GM19099 (cell line): ENCODE data around the gene DGUOK.

Experiments
- POLR2A ChIP-seq: IDR thresholded peaks from 3 replicates; pipeline ENCODE4 v1.6.1; 2011; ENCODE audit warnings: low read depth; ENCODE audit not compliant: insufficient read length; ENCODE audit errors: extremely low read depth

DGUOK gene

DNA sequence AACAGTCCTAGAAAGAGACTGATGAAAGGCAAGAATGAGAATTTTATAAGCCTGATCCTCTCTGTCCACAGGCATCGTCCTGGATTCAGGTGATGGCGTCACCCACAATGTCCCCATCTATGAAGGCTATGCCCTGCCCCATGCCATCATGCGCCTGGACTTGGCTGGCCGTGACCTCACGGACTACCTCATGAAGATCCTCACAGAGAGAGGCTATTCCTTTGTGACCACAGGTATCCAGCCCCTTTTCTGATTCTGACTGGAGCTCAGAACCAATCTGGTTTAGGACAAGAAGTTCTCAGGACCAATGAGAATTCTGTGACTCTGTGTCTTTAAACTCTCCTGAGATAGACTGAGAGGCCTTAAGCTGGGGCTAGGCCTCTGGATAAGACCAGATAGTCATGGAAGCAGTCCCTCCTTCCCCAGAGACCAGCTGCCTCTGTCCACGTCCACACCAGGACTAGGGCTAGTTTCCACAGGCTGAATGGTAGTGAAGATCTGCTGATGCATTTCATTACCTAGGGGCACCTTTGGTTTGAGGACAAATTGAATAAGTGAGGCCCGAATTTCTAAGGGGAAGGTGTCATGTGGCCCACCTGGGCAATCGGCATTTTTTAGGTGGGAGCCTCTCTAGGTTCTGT, 13.1 kb upstream of the DGUOK start:
- TF ChIP-seq POLR2A = no peak

DNA sequence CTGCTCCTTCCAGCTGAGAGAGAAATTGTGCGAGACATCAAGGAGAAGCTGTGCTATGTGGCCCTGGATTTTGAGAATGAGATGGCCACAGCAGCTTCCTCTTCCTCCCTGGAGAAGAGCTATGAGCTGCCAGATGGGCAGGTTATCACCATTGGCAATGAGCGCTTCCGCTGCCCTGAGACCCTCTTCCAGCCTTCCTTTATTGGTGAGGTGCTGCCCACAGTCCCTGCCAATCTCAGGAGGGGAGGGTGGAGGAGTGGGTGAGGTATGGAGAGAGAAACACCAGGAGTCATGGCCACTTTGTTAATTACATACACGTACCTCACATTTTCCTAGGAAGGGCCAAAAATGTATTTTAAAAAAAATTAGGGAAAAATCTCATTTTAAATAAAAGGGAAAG, 12.0 kb upstream of the DGUOK start:
- no peak for TF ChIP-seq POLR2A

DNA sequence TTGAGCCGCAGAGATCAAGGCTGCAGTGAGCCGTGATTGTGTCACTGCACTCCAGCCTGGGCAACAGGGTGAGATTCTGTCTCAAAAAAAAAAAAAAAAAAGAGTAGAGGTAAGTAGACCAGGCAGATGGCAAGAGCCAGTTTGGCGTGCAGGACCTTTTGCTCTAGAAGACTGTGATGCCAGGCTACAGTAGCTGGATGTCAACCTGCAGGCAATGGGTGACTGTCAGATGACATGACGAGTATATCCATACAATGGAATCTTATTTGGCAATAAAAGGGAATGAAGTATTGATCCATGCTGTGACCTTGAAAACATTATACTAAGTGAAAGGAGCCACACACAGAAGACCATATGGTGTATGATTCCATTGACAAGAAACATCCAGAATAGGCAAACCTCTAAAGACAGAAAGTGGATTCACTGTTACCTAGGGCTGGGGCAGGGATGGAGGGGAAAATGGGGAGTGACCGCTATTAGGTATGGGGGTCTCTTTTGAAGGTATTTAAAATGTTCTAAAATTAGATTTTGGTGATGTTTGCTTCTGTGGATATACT, 11.2 kb upstream of the DGUOK start:
- no peak for TF ChIP-seq POLR2A

DNA sequence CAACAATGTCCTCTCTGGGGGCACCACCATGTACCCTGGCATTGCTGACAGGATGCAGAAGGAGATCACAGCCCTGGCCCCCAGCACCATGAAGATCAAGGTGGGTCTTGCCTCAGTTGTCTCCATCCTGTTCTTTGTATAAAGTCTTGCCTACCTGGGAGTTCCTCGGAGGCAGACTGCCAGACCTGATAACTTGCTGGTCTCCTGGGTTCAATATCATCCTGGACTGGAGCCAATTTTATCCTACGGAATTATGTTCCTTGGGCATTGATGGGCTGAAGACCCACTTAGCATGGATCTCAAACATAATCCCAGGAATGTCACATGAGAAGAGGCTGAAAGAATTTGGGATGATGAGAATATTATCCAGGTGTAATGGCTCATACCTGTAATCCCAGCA, 10.0 kb upstream of the DGUOK start:
- TF ChIP-seq POLR2A = no peak

DNA sequence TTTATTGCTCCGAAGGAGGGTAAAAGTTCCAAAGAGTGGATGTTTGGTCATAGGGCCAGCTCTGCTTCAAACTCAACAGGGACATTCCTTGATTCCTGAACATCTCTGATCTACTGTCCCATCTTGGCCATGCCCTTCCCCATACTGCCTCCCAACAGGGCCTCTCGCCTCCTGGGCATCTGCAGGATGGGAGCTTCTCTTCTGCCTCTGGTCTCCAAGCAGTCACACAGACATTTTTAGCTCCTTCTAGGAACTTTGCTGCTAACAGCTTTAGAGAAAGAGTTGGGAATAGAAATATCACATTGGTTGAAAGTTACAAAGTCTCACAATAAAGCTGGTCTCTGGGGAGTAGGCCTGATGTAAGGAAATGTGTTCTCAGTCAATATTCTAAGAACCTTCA, 9.4 kb upstream of the DGUOK start:
- TF ChIP-seq POLR2A = no peak

DNA sequence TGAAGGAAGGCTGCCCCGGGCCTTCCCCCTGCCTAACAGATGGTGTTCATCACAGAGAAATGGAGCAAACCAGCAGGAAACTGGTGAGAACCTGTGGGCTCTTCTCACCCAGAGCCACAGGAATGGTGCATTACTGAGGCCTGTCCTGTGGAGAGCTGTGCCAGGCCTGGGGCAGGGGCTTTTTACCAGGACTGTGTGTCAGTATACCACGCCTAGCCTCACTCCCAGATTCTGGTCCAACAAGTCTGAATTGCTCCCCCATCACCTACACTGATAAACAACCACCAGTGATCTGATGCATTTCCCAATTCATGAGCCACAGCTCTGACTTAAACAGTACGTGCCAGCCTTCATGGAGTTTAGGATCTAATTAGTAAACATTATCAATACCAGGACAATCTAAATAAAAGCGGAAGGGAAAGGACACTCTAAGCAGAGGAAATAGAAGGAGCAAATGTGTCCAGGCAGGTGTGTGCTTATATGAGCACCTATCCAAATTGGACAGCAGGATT, 8.9 kb upstream of the DGUOK start:
- TF ChIP-seq POLR2A = no peak

DNA sequence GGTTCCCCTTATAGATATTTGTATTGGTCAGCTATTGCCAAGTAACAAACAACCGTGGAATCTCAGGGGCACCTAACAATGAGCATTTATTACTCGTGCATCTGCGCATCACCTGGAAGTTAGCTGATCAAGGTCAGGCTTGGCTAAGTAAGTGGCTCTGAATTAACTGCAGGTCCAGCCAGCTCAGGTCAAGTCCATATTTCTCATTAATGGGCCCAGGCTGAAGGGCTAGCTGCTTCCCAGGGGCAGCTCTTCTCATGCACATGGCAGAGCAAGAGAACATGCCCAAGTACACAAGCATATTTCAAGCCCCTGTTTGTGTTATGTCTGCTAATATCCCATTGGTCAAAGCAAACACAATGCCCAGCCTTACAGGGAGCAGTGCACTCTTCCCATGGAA, 7.8 kb upstream of the DGUOK start:
- no peak for TF ChIP-seq POLR2A

DNA sequence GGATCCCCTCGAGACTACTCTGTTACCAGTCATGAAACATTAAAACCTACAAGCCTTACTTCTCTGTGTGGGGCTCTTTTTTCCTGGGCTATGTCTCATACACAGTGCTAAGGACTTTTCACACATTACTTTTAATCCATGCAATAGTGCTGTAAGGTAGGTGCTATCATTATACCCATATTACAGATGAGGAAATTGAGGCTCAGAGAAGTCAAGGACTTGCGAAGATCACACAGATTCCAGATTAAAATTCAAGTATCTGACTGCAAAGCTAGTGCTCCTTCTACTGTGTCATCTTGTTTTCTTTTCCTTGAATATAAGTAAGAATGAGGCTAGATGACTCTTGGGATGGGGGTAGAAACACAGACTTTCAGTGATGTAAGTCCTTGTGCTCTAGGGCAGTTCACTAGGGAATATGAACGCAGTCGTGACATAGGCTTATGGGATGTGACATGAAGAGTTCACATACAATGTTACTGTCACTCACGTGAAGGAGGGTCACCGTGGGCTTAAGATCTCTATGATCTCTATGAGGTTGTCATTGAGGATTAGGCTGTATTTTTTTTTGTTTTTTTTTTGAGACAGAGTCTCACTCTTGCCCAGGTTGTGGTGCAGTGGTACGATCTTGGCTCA, 7.0 kb upstream of the DGUOK start:
- TF ChIP-seq POLR2A = no peak

DNA sequence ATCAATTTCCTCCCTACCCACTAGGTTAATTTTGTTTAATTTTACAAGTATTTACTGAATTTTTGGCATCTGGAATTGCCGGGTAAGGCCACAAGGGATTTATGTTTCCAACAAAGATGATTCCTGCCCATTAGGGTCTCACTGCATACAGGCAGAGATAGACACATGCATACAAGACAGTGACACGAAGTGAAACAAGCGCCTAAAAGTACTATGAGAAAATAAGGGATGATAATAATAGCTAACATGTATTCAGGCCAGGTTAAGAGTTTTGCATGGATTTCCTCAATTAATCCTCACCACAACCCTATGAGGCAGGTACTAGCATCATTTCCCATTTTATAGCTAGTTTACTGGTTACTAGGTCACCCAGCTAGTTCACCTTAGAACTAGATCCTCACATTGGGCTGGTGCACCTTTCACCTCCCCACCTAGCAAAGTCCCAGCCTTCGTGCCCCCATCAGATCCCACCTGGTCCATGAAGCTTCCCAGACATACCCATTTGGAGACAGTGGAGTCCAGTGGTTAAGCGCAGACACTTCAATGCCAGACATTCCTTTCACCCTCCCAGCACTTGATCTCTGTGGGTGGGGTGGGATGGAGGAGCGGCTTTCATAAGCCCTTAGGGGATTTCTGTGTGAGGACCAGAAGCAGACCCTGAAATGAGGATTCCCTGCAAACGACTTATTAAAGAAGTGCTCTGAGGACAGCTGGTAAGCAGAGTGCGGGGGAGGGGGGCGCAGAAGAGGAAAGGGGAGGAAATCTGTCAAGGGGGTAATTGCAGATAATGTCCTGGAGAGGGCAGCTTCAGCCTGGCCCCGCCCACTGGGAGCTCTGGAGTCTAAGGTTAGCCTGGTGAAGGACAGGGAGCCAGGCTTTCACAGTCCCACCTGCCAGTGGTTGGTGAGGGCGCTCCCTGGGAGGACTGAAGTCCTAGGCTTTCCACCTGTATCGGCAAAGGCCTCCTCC, 5.8 kb upstream of the DGUOK start:
- no peak for TF ChIP-seq POLR2A

DNA sequence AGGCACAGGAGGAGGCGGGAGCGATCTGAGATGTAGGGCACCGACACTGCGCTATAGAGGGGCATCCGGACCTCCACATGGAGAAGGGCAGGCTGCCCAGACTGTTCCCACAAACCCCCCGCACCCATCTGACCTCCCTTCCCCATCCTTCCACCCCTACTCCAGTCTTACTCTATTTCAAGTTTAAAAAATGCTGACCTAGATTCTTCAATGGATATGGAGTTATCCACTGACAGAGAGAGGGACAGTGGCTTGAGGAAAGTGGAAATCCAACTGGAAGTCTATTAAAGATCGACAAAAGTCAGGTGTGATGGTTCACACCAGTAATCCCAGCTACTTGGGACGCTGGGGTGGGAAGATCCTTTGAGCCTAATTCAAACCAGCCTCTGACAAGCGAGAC, 5.1 kb upstream of the DGUOK start:
- TF ChIP-seq POLR2A = no peak

DNA sequence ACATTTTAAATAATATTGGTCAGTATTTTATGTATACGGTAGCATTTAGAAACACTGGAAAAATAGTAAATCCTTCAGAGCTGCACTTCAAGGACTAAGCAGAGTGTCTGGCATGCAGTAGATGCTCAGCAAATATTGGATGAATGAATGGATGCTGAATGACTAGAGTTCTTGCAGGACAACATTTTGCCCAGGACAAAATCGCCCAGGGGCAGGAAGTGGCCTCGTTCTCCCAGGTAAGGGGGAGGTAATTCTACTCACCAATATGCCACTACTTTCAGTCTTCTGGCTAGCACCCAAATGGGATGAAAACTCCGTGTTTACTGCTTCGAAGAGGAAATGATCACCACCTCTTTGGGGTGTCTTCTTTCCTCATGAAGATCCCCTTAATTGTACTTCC, 4.0 kb upstream of the DGUOK start:
- no peak for TF ChIP-seq POLR2A

DNA sequence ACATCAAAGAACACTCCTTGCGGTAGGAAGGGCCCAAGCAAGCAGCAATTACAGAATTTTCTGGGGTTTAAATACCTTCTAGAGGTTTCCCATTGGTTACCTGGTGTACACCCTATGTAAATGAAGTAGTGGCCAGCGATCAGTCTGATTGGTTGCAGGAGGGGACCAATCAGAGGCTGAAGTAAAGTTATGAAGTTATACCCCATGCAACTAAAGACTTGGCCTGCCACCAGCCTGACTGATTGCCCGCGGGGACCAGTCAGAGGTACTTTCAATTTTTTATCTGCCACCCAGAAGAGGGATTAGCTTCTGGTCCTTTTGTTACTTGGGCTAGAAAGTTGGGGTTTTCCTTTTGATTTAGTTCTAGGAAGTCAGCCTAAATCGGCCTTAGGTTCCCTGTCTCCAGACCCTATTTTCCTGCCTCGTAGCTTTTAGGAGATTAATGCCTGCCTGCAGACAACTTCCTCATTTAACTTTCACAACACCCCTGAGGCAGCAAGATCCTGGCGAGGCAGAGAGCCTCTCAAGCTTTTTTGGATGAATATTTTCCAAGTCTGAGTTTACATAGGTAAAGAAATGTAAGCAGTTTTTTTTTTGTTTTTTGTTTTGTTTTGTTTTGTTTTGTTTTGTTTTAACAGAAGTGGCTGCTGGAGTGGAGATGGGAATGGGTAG, 1.5 kb upstream of the DGUOK start:
- no peak for TF ChIP-seq POLR2A

DNA sequence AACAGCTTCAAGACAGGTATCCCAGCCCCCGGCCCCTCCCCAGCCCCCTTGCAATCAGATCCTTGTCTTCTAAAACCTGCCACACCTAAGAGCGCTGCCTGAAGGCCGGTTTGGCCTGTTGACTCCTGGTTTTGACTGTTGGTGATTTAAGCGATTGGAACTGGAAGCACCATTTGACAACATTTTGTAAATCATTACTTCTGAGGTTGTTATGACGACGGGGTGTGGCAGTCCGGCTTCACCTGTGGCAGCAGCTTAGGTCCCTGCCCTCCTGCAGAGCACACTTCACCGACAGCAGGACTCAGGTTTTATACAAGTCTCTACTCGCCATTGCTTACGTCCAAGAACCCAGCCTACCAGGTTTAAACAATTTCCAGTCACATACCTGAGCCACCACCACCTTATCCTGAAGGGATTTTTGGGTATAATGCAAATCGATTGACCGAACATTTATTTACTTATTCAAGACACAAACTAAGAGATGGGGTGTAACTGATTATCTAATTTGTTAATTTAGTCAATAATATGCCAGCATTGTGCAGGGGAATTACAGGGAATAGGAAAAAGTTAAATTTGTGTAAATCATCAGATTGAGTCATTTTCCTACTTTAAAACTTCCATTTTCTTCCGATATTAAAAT, 707 bp upstream of the DGUOK start:
- TF ChIP-seq POLR2A = no peak

DNA sequence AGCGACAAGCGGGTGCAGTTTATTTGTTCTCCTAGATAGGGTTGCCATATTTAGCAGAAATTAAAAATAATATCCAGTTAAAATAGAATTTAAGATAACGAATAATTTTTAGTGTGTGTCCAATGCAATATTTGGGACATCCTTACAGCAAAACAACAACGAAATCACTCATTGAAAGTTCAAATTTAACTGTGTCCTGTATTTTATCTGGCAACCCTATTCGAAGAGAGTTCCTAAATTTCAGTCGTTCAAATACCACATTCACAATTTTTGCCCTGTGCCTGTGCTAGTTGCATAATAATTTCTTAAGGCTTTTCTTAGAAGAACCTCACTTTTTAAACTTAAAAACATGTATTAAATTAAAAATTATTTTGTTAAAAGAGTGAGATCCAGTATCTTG, 664 bp downstream of the DGUOK start:
- TF ChIP-seq POLR2A = no peak
